Heart left ventricle (tissue), 16 donors: Measurements from ENCODE around the gene RPP14. TPM values are rescaled to one million over a fixed set of nuclear protein-coding genes. Genes with fewer than 3 reads are reported as not detected.
A peak's percentile ranks its signal among the peaks of the same experiment; 100 is the strongest.
"Not testable (repeated sequence)": the region's sequence is repeated elsewhere in the genome, so short reads cannot be mapped to it uniquely, and the experiment has no call there.

ENCODE experiments used
- ATAC-seq, 4 donors: fragments of 200-7000 bp; cut with Tn5 transposase; one replicate each; pipeline ENCODE4 v1.9.1; 2020 to 2022; ENCODE audit warnings: moderate library complexity in 4 of 4, mild to moderate bottlenecking in 3 of 4, moderate number of reproducible peaks in 1 of 4
- DNase-seq, 5 donors: peaks; one replicate each; pipeline ENCODE4 v3.0.0-alpha.2; 2020
- H3K27ac ChIP-seq, 12 donors: fragments of 200-600 bp; sonication (generic) in 4 of 12; one replicate each; pipeline versions ENCODE4 v1.5.0 to v1.8.0; 2016 to 2022; ENCODE audit warnings: mild to moderate bottlenecking in 2 of 12
- H3K27me3 ChIP-seq, 9 donors: fragments of 200-600 bp; sonication (generic) in 2 of 9; one replicate each; pipeline versions ENCODE4 v1.5.1 to v1.8.0; 2016 to 2022; ENCODE audit warnings: mild to moderate bottlenecking in 3 of 9
- H3K36me3 ChIP-seq, 9 donors: fragments of 200-600 bp; sonication (generic) in 2 of 9; one replicate each; pipeline versions ENCODE4 v1.5.0 to v1.8.0; 2018 to 2022; ENCODE audit warnings: mild to moderate bottlenecking in 2 of 9
- H3K4me1 ChIP-seq, 12 donors: fragments of 200-600 bp; sonication (generic) in 4 of 12; one replicate each; pipeline versions ENCODE4 v1.5.0 to v1.8.0; 2016 to 2022; ENCODE audit warnings: mild to moderate bottlenecking in 3 of 12
- H3K4me3 ChIP-seq, 12 donors: fragments of 200-600 bp; sonication (generic) in 4 of 12; one replicate each; pipeline versions ENCODE4 v1.5.0 to v1.8.0; 2017 to 2022; ENCODE audit warnings: mild to moderate bottlenecking in 9 of 12, moderate library complexity in 4 of 12
- H3K9me3 ChIP-seq, 12 donors: fragments of 200-600 bp; sonication (generic) in 4 of 12; one replicate each; pipeline versions ENCODE4 v1.5.0 to v1.8.0; 2016 to 2022; ENCODE audit warnings: mild to moderate bottlenecking in 1 of 12
- CTCF ChIP-seq, 12 donors: fragments of 200-600 bp; sonication (generic) in 4 of 12; IDR thresholded peaks; one replicate each; pipeline versions ENCODE4 v1.5.0 to v1.8.0; 2018 to 2022; ENCODE audit warnings: antibody characterized with exemption in 12 of 12, mild to moderate bottlenecking in 5 of 12
- POLR2A ChIP-seq, 2 donors: fragments of 450-650 bp; IDR thresholded peaks; one replicate each; pipeline ENCODE4 v1.6.1; 2017; ENCODE audit warnings: antibody characterized with exemption in 2 of 2, mild to moderate bottlenecking in 2 of 2, moderate library complexity in 2 of 2
- WGBS, 4 donors: extraction: QIAGEN DNeasy Blood & Tissue Kit in 2 of 4; methylation state at CpG; one replicate each; pipeline versions ENCODE4 v1.1.5 to v1.1.7; 2013 to 2018; 5-methylcytosine and 5-hydroxymethylcytosine counted together
- intact Hi-C, 10 donors: fragments of 100-400 bp; cut with DNase I; formaldehyde crosslinking; loops; one replicate each; pipeline versions ENCODE4 v1.11.1 to v1.14.2; 2022
- polyA plus RNA-seq, 2 donors: library from polyadenylated mRNA; stranded (reverse); fragments of 200-250 nt; gene quantifications; one replicate each; pipeline ENCODE4 v1.2.3, GENCODE V29; 2013
- total RNA-seq, 9 donors: library from RNA; depleted of rRNA in 2 of 9; stranded (reverse); fragments of >200 nt in 2 of 9; fragmentation: NEBNext Ultra II Directional in 3 of 9; extraction: Animal tissue kit (Norgen Biotek cat#: 25700) in 3 of 9; gene quantifications; one replicate each; pipeline versions ENCODE4 v1.1.0 to v1.2.4, GENCODE V29; 2016 to 2023
- donor health status: ischemic (EF 13 %, LVEDD 7.1; RV severe dilation, severe dysfunction).
- donor health status: healthy with polysubstance abuse.
- donor health status: DM: no; HTN: yes; CAD: no.
- donor health status: DM: no; HTN: no; CAD: no.
- donor health status: ischemic (EF 25% LVEDD 6.9; RV normal size, moderate dysfunction).
- donor health status: ischemic (EF 25% LVEDD 5.7; RV mildly dilated, moderate dysfunction).
- donor health status: healthy.
- donor health status: DM: yes; HTN: yes; CAD: no.
- donor health status: ischemic (EF 35%, LVEDD 5.7; RV mildly dilated, moderate dysfunction).
- donor health status: nonischemic (EF 11% LVEDD 7.7; RV severe dilation, severe dysfunction).
- donor health status: DM: yes; HTN: yes; CAD: no.
- donor health status: PGD.
- donor health status: ischemic (EF 29% LVEDD 5.4; RV normal size, mild dysfunction).
- donor health status: nonischemic (EF 23%, LVEDD 6.1; RV moderate dilation, normal function).

Gene RPP14
- total and polyA plus RNA-seq, 11 donors, result 9.6 to 32.4 (median 24.0) TPM

DNA sequence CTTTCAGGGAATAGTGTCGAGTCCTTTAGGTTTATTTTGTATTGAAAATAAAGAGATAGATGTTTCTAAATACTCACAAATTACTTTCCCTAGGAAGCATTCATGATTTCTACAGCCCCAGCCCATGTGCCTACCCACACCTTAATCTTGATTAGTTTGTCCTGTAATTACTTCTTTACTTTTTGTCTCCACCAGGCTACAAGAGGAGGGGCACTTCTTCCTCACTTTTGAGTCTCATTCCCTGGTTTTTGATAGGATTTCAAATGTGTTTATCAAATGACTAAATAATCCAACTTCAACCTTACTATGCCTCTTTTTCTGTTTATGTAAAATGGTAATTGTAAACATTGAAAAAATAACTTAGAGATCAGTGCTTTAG is 28.4 kb downstream of the RPP14 start:
- Histone ChIP-seq H3K4me1 (peaks cover 0 to 55% (median 20%) of the 10 kb centered on the region in 12 donors), H3K9me3 (no peaks in the 10 kb centered on the region), H3K27ac (peak overlapping the region in 4 of 12 donors; percentile 49 to 71 (median 66)), H3K36me3 (peaks cover 0 to 5% (median 0%) of the 10 kb centered on the region in 9 donors), H3K27me3 (no peaks in the 10 kb centered on the region), H3K4me3 (peak overlapping the region in 9 of 12 donors; percentile 71 to 98 (median 83))
- DNase-seq, result no peak
- no peak for TF ChIP-seq POLR2A (IDR thresholded peaks at IDR 0.05)
- no peak for TF ChIP-seq CTCF (IDR thresholded peaks at IDR 0.05)
- WGBS, 4 donors, result 74 to 89% (median 83%) methylated on average over 1 of the region's 1 CpG
- no peak for ATAC-seq
- intact Hi-C loops, result loop anchor here in 9 of 10 donors (5.0 to 10.0 kb wide), 4 partner anchors 78 to 160 kb away; partner anchors contain the start of gene KCTD6 (in 8 of the 9)

DNA sequence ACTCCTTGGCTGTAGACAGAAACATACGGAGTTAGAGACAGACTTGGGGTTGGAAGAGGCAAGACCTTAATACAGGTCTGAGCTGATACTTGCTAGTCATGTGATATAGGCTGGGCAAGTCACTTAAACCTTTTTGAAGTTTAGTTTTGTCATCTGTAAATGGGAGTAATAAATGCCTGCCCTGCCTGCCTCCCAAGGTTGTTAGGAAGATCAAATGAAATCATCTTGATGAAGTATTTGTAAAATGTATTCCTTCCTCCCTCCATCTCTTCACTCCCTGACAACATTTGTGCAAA is 29.6 kb downstream of the RPP14 start:
- peak overlapping the region in 4 of 12 donors; percentile 13 to 34 (median 18) for H3K4me3 ChIP-seq
- intact Hi-C loops, result loop anchor here in 2 of 10 donors (10.0 kb wide), 1 partner anchor 159 kb away; the partner anchor contains the start of gene KCTD6 (in 2 of the 2)
- H3K36me3 ChIP-seq, result peaks cover 0 to 5% (median 0%) of the 10 kb centered on the region in 9 donors
- H3K27me3 ChIP-seq, result no peaks in the 10 kb centered on the region
- peaks cover 0 to 55% (median 20%) of the 10 kb centered on the region in 12 donors for H3K4me1 ChIP-seq
- no peak for ATAC-seq
- WGBS, 4 donors, result 51 to 60% (median 54%) methylated on average over 1 of the region's 1 CpG
- H3K9me3 ChIP-seq, result no peaks in the 10 kb centered on the region
- TF ChIP-seq CTCF (IDR thresholded peaks at IDR 0.05) (no peak), POLR2A (IDR thresholded peaks at IDR 0.05) (no peak)
- no peak for DNase-seq
- peak overlapping the region in 10 of 12 donors; percentile 27 to 83 (median 46) for H3K27ac ChIP-seq

DNA sequence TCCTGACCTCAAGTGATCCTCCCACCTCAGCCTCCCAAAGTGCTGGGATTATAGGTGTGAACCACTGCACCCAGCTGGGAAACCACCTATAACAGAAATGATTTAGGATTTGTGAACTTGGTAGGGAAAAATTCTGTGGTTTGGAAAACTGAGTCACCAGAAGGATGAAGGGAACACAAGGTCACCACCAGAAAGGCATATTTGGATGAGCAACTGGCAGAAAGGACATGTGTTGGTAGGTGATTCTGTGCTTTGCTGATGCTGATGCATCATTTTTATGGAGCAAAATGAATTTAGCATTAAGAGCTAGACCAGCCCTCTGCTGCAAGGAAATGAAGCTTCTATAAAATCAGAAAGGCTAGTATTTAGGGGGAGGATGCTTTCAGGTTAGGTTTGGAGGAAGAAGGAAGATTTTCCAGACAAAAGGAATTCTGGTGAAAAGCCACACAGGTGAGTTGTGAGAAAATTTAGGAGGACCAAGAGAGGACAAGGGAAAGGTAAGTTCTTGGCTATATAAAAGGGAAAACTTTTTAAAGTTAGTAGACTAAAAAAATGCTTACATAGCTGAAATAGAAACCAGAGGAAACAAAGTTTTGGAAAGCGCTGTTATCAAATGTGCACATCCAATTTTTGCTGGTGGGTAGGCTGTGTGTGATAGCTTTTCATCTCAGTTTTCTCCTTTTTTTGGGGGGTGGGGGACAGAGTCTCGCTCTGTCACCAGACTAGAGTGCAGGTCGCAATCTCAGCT is 30.3 kb downstream of the RPP14 start:
- H3K4me3 ChIP-seq, result no peak overlapping the region
- intact Hi-C loops, result loop anchor here in 3 of 10 donors (2.0 to 10.0 kb wide), 2 partner anchors 52 to 158 kb away; partner anchors contain the start of gene KCTD6 (in 2 of the 3)
- H3K4me1 ChIP-seq, result peaks cover 0 to 53% (median 20%) of the 10 kb centered on the region in 12 donors
- TF ChIP-seq POLR2A (IDR thresholded peaks at IDR 0.05), result no peak
- TF ChIP-seq CTCF (IDR thresholded peaks at IDR 0.05), result no peak
- 88 to 99% (median 95%) methylated on average over 3 of the region's 3 CpGs for WGBS, 4 donors
- peaks cover 0 to 8% (median 0%) of the 10 kb centered on the region in 9 donors for H3K36me3 ChIP-seq
- no peak for ATAC-seq
- no peaks in the 10 kb centered on the region for H3K9me3 ChIP-seq
- H3K27me3 ChIP-seq, result no peaks in the 10 kb centered on the region
- H3K27ac ChIP-seq, result peak overlapping the region in 2 of 12 donors; percentile 71 to 83
- DNase-seq, result no peak

GRCh38 chr3:58337190-58337589 is 31.1 kb downstream of the RPP14 start:
- H3K36me3 ChIP-seq, result peaks cover 0 to 10% (median 0%) of the 10 kb centered on the region in 9 donors
- ATAC-seq (no peak), DNase-seq (no peak)
- no peaks in the 10 kb centered on the region for H3K27me3 ChIP-seq
- intact Hi-C loops, result loop anchor here in 3 of 10 donors (2.0 to 10.0 kb wide), 2 partner anchors 52 to 158 kb away; partner anchors contain the start of gene KCTD6 (in 2 of the 3)
- WGBS, 4 donors, result 90 to 98% (median 95%) methylated on average over 1 of the region's 1 CpG
- no peak overlapping the region for H3K4me3 ChIP-seq
- no peak overlapping the region for H3K27ac ChIP-seq
- no peaks in the 10 kb centered on the region for H3K9me3 ChIP-seq
- TF ChIP-seq CTCF (IDR thresholded peaks at IDR 0.05) (no peak), POLR2A (IDR thresholded peaks at IDR 0.05) (no peak)
- H3K4me1 ChIP-seq, result peaks cover 0 to 45% (median 16%) of the 10 kb centered on the region in 12 donors

- H3K9me3 ChIP-seq, H3K27me3 ChIP-seq, H3K4me3 ChIP-seq, DNase-seq, ATAC-seq, H3K27ac ChIP-seq: not testable (repeated sequence)
- intact Hi-C loops, result loop anchor here in 2 of 10 donors (10.0 kb wide), 1 partner anchor 156 kb away; the partner anchor contains the start of gene KCTD6 (in 2 of the 2)
- 93 to 96% (median 95%) methylated on average over 12 of the region's 12 CpGs for WGBS, 4 donors
- H3K36me3 ChIP-seq, result peaks cover 0 to 16% (median 0%) of the 10 kb centered on the region in 9 donors
- H3K4me1 ChIP-seq, result peaks cover 0 to 33% (median 5%) of the 10 kb centered on the region in 12 donors
These were observed 33.1 kb downstream of the RPP14 start for GRCh38 chr3:58339146-58339545.
